SHP77 (cell line): Measurements from ENCODE around the gene ELMO3.

Experiments
- DNase-seq, 2 experiments: peaks; one replicate each; lab custom pipeline; 2025; lab: John Stamatoyannopoulos, UW

The ELMO3 gene

DNA sequence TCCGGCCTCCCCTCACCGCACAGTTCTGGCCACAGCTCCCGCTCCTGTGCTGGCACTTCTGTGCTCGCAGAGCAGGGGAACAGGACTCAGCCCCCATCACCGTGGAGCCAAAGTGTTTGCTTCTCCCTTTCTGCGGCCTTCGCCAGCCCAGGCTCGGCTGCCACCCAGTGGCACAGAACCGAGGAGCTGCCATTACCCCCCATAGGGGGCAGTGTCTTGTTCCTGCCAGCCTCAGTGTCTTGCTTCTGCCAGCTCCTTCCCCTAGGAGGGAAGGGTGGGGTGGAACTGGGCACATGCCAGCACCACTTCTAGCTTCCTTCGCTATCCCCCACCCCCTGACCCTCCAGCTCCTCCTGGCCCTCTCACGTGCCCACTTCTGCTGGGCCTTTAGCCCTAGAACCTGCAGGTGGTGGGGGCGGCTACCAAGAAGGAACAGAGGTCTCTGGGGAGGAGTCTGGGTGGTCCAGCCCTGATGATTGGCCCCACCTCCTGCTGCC is 645 bp upstream of the ELMO3 start:
- peak in 1 of 2 experiments; percentile 9 for DNase-seq

DNA sequence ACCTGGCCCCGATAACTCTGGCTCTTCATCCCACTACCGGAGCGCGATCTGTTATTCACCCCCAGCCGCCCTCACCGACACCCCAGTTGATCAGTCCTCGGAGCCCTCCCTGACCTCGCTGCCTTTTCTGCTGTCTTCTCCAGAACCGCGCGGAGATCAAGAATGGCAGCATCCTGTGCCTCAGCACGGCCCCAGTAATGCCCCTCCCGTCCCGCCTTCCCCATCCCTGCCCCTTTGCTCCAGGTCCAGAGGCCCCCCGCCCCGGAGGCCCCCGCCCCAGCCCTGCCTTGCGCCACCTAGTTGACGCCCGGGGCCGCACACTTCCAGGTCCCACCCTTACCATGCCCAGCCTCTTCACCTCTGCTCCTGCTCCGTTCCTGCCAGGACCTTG is 872 bp downstream of the ELMO3 start:
- no peak for DNase-seq

DNA sequence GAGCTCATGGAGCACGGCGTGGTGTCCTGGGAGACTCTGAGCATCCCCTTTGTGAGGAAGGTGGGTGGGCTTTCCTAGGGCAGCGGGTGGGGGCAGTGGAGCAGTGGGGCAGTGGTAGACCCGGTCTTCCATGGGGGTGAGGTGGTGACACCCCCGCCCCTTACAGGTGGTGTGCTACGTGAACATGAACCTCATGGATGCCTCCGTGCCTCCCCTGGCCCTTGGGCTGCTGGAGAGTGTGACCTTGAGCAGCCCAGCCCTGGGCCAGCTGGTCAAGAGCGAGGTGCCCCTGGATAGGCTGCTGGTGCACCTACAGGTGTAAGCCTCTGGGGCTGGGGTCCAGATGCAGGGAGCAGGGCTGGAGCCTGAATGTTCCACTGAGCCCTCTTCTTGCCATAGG is 1.6 kb downstream of the ELMO3 start:
- DNase-seq = no peak

DNA sequence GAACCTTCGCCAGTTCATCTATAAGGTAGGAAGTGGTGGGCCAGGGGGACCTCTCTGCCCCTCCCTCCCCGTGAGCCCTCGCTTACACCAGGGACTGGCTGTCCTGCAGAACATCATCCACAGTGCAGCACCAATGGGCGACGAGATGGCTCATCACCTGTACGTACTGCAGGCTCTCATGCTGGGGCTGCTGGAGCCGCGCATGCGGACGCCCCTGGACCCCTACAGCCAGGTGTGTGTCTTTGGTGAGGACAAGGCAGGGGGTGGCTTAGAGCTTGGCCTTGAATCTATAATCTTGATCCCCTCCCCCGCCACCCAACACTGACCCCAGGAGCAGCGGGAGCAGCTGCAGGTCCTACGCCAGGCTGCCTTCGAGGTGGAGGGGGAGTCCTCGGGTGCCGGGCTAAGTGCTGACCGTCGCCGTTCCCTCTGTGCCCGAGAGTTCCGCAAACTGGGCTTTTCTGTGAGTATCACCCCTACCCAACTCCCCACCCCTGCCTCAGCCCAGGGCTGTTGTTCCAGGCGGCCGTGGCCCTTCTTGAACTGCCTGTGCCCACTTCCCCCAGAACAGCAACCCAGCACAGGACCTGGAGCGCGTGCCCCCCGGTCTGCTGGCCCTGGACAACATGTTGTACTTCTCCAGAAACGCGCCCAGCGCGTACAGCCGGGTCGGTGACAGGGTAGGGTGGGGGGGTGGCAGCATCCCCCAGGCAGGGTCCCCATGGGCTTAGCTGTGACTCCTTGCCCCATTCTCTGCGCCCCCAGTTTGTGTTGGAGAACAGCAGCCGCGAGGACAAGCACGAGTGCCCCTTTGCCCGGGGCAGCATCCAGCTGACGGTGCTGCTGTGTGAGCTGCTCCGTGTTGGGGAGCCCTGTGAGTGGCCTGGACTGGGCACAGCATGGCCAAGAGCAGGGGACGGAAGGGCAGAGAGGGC is 2.7 kb downstream of the ELMO3 start:
- DNase-seq = no peak

DNA sequence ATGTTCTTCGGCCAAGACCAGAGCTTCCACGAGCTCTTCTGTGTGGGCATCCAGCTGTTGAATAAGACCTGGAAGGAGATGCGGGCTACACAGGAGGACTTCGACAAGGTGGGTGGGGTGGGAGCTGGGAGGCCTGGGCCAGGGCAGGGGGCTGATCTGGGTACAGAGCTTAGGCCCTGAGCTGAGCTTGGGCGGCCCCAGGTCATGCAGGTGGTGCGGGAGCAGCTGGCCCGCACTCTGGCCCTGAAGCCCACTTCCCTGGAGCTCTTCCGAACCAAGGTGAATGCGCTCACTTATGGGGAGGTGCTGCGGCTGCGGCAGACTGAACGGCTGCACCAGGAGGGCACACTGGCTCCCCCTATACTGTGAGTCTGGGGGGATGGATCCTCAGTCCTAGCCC is 3.5 kb downstream of the ELMO3 start:
- DNase-seq = no peak

DNA sequence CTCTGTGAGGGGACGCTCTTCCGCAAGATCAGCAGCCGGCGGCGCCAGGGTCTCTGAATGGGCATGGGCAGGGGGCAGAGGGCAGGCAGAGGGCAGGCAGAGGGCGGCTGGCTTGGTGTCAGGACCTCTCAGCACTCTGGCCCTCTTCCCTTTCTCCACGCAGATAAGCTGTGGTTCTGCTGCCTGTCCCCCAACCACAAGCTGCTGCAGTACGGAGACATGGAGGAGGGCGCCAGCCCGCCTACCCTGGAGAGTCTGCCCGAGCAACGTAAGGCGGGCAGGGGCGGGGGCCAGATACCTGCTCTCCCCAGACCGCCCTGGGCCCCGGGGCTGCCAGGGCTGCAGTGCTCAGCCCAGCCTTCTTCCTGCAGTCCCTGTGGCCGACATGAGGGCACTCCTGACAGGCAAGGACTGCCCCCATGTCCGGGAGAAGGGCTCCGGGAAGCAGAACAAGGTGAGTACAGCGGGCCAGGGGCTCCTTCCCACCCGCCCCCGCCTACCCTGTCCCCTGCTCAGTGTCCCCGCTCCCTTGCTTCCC is 4.1 kb downstream of the ELMO3 start:
- DNase-seq = no peak

DNA sequence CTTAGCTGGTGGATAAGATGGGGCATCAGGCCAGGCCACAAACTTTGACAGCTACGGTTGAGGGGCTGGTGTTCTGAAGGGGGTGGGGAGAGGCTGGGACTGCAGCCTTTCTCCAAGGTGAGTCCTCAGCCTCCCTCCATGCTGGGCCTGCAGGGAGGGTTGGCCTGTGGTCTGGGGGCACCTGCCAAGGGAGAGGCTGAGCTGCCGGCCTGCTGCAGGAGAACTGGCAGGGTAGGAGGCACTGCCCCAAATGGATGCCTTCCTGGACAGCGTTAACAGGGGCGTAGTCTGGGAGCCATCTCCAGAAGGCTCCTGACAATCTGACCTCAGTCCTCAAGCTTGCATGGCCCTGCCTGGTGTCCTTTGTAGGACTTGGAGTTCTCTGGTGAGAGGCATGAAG is 5.1 kb downstream of the ELMO3 start:
- no peak for DNase-seq

DNA sequence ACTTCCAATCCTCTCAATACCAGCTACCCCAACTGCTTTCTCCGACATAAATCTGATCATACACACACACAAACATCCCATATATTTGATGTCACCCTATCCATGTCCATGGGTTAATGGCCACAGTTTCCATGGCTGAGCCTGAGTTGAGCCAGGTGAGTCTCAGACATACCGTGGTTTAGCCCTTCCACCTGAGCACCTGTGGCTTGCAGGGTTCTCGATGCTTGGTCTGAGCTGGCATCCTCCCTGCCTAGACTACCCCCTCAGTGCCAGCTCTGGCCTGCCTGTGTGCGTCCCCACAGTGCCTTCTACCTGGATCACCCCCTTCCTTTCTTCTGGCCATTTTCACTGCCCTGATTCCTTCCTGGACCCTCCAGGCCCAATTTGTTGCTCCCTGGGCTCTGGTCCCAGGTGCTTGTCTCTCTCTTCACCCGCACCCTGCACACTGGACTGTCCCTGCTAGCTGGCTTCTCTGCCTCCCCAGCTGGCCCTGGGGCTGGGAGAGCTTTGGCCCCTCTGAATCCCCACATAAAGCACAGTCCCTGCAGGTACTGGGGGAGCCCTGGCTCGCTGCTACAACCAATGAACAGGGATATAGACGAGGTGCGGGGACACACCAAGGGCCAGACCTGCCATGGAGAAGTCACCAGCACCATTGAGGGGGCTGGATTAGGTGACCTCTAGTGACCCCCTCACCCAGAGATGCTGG is 7.4 kb downstream of the ELMO3 start:
- DNase-seq = no peak

DNA sequence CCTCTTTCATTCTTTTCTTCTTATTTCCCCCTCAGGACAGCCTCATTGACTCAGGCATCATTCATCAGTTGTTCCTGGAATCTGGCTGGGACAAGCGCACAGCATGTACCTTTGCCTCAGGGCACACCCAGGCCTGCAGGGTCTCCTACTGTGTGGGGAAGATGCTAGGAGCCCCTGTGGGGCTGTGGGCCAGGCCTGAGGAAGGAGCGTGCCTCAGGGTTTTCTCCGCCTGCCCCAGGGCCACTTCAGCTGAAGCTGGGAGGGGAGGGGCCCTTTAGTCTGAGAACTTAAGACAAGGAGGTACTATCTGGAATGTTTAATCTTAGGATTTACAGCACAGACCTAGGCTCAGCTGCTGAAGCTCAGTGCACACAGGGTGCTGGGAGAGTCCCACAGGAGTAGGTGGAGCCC is 7.9 kb downstream of the ELMO3 start:
- no peak for DNase-seq

DNA sequence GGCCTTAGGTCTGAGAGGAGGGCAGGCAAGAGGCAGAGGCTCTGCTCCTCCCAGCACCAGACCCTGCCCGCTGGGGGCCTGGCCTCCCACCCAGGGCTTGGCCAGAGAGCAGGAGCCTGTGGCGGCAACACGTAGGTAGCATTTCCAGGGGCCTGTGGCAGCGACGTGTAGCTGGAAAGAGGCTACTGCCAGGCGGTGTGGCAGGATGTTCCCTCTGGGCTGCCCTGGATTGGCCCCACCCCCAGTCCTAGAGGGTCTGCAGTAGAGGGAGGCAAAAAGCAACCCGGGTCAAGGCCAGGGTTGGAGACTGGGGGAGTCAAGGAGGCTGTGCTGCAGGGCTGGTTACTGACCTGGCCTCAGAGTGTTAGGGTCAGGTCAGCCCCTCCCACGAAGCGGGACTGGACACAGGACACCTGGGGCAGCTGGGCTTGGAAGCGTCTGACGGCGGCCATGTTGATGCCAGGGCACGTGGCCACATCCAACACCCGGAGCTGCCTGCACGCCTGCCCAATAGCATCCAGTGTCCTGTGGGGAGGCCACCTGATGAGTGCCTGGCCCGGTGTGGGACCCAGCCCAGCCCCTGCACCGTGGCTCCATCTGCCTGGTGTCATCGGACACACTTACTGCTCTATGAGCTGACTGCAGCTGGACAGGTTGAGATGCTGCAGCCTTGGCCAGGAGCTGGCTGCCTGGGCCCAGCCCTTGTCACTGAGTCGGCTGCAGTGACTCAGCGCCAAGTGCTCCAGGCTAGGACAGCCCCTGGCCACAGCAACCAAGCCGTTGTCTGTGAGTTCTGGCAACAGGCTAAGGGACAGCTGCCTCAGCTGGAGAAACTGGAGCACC is 8.5 kb downstream of the ELMO3 start:
- peak in 1 of 2 experiments; percentile 8 for DNase-seq

DNA sequence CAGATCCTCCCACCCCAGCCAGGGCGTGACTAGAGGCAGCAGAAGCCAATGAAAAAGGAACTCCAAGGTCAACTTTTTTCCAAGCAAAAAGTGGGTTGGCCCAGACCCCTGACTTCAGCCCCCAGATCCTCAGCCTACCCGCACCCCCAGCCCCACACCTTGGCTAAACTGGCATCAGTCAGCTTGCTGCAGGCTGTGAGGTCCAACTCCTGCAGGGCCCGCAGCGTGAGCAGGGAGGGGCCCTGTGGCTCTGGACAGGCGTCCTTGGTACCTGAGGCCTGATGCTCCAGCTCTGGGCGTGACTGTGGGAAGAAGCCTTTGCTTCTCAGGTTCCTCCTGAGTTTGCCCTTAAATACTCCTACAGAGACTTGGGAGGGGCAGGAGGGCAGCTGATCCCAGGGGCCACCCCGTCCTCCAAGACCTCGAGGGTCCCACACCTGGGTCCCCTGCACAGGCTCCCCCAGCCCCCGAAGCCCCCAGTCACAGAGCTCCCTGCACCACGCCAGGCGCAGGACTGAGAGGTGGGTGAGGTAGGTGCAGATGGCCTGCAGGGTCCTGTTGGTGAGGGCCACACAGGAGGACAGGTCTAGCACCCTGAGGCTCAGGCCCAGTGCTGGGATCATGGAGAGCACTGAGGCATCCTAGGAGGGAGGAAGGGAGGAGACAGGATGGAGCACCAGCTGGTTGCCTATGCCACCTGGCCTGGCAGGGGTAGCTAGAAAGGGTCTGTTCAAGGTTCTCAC is 9.4 kb downstream of the ELMO3 start:
- DNase-seq = no peak

DNA sequence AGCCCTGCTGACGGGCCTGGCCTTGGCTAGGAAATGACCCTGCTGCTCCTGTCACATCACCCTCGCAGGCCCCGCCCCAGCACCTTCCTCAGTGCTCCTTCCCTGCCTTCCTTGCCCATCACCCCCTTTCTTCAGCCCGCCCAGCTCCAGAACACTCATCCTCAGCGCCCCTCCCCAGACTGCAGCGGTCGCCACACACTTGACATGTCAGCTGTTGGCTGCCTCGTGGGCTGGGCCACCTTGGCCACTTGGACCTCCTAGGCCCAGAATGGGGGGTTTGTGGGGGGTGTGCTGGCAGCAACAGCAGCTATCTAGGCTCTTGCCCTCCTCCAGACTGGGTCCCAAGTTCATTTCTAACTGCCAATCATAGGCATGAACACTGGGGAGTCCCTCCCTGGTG is 10.6 kb downstream of the ELMO3 start:
- no peak for DNase-seq

DNA sequence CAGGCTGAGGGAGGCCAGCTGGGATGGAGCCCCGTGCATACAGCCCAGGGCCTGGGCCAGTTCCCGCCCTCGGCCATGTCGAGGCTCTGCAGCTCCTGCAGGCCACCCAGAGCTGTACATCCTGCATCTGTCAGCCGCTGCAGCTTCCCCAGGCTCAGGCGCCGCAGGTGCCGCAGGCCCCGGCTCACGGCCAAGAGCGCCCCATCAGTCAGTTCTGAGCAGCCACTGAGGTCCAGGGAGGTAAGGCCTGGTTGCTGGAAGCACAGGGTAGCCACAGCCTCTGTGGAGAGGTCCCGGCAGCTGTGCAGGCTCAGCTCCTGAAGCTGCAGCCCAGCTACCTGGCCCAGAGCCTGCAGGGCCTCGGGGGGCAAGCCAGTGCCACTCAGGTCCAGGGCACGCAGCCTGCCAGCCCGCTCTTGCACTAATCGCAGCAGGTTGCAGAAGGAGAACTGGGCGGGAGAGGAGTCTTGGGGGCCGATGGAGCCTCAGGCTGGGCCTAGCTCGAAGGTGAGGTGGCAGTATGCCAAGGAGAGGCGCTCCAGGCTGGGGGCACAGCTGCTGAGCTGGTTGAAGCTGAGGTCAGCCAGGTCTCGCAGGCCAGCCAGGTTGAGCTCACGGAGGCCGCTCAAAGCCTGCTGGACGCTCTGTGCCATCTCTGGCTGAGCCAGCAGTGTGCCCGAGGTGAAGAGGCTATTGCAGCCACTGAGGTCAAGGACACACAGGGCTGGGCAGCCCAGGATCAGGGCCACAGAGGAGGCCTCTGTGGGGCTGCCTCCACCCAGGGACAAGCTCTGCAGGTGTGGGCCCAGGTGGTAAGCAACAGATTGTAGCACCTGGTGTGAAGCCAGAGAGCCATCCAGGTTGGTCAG is 11.4 kb downstream of the ELMO3 start:
- no peak for DNase-seq

DNA sequence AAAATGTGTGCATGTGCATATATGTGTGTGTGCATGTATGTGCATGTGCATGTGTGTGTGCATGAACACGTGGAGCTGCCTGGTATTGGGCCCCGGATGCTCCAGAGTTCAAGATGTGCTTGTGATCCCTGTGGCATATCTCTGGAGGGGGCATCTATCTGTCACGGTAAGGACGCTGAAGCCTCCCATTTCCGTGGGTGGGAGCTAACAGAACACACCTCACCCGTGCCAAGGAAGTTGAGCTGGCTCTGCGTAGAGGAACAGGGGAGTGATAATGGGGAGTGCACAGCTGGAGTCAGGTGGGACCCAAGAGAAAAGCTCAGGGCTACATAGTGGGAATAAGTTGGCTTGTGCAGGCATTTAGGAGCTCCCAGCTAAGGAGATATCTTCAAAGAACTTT is 12.7 kb downstream of the ELMO3 start:
- no peak for DNase-seq

DNA sequence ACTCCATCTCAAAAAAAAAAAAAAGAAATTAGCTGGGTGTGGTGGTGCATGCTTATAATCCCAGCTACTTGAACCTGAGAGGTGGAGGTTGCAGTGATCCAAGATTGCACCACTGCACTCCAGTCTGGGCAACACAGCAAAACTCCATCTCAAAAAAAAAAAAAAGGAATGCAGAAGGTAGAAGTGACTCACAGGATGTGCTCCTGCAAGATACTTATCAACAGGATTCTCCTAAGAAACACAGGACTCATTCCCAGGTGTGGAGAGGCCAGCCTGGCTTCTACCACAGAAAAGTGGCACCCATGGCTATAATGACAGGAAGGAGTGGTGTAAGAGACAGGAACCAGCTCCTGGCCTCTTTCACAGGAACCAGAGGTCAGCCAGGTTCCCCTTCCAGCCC is 13.8 kb downstream of the ELMO3 start:
- no peak for DNase-seq

DNA sequence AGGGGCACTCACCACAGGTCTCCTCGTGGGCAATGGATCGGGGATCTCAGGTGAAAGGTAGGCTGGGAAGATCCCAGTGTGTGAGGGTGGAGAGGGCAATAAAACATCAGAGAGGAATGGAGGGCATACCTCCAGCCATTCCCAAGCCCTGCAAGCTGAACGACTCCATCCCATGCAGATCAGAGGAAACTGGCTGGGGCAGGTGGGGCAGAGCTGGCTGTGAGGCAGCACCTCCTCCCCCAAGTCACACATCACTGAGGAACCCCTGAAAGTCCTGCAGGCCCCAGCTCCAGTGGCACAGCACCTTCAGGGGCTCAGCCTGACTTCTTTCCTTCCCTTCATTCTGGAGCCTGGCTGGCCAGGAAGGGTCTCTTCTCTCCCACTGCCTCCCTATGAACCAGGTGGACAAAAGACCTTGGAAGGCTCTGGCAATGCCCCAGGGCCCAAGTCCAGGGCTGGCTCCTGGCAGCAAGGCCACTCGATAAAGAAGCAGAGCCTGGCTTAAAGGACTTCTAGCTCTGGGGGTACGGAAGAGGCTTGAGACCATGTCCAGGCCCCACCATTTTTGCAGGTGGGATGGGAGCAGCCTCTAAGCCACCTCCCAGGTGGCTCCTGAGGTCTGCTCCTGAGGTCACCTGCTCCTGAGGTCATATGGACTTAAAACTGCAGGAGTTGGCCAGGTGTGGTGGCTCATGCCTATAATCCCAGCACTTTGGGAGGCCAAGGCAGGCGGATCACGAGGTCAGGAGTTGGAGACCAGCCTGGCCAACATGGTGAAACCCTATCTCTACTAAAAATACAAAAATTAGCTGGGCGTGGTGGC is 14.5 kb downstream of the ELMO3 start:
- no peak for DNase-seq

DNA sequence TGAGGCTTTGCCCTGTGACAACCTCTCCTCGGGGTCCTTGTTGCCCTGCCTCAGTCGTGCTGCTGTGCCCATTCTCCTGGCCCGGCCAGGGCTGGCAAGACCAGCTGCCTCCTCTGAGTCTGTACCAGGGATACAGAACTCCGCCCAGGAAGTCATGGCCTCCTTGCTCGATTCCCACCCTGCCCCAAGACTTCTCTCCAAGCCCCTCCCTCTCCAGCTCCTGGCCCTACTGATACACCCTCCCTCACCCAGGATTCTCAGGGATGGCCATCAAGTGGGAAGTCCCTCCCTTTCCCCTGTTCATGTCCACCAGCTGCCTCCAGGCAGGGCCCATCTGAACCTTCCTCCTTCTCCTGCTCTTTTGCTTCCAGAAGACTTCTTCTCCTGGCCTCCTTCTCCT is 16.8 kb downstream of the ELMO3 start:
- DNase-seq = no peak

DNA sequence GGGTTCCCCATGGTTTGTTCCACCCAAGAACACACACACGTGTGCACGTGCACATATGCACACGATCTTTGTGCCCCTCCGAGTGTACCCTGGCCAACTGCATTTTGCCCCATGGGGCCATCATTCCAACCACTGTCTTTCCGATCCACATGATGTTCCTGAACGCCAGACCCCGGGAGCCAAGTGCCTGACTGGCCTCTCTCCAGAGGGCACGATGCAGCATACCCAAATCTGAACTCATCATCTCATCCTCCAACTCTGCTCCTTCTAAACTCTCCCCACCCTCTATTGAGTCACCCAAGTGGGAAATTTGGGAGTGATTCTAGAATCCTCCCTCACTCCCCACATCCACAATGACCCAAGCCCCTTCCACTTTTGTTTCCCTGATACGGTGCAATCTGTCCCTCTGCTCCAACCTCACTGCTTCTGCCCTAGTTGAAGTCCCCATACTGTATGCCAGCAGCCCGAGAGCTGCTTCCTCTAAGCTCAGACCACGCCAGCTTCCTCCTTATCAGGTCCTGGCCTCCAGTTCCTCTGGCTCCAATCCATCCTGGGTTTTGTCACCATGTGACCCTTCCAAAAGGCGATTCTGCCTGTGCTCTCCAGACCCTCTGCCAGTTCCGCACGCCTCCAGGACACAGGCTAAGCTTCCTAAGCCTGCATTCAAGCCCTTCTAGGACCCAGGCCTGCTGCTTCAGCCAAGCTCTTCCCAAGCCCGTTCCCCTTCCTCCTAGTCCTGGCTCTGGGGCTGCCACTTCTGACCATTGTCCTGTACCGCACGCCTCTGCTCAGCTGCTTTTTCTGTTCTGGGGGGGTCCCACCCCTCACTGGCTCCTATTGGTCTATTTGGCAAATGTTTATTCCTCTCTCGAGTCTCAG is 17.9 kb downstream of the ELMO3 start:
- DNase-seq = no peak
